ENCODE results near the gene PARP15. TPM values are rescaled to one million over a fixed set of nuclear protein-coding genes. Genes with fewer than 3 reads are reported as not detected.

The PARP15 gene
- total RNA-seq, 1 experiment from 2014 or later = 0.15 TPM

GRCh38 chr3:122563717-122564025 lies 13.8 kb upstream of the PARP15 start (continued):
- no peak for TF ChIP-seq JUN (CRISPR knock-in tag; IDR thresholded peaks at IDR 0.05)
- TF ChIP-seq GRHL2 (CRISPR knock-in tag; IDR thresholded peaks at IDR 0.05; ENCODE audit: insufficient replicate concordance, severe bottlenecking) = no peak
- no peak for TF ChIP-seq E2F5 (CRISPR knock-in tag; IDR thresholded peaks at IDR 0.05)
- TF ChIP-seq ZNF263 (CRISPR knock-in tag; IDR thresholded peaks at IDR 0.05; ENCODE audit: low read depth) = no peak
- no peak for TF ChIP-seq CTCF (IDR thresholded peaks at IDR 0.05)
- no peak for TF ChIP-seq KAT7 (CRISPR knock-in tag; IDR thresholded peaks at IDR 0.05; ENCODE audit: borderline replicate concordance)
- no peak for TF ChIP-seq ZNF121 (CRISPR knock-in tag; IDR thresholded peaks at IDR 0.05)

- H3K4me1 Mint-ChIP-seq = peaks cover 23% of the 10 kb centered on the region
- ChIA-PET CTCF (interaction anchor here (0.5 to 1.2 kb wide), 3 partner anchors 63 to 115 kb away, joined by 3 to 8 read pairs (median 3); no protein-coding TSS in a partner anchor), POLR2A (no interaction called here)
- peak; percentile 73 for DNase-seq (ENCODE audit: low spot score)
- peaks cover 6% of the 10 kb centered on the region for H3K27me3 Mint-ChIP-seq (ENCODE audit: low read depth)
- peak within 1 kb of the TSS; percentile 73 for H3K4me3 Mint-ChIP-seq
- no peaks in the 10 kb centered on the region for H3K36me3 Mint-ChIP-seq
- no peaks in the 10 kb centered on the region for H3K9me3 Mint-ChIP-seq
- ATAC-seq = peak; percentile 90
- no peak within 1 kb of the TSS for H3K27ac Mint-ChIP-seq
- TF ChIP-seq CREM (CRISPR knock-in tag; IDR thresholded peaks at IDR 0.05) (no peak), ZNF423 (CRISPR knock-in tag; IDR thresholded peaks at IDR 0.05) (0 out of 2 replicates have a peak, but pooled peaks have one; percentile 32), FOXP1 (CRISPR knock-in tag; IDR thresholded peaks at IDR 0.05; ENCODE audit: borderline replicate concordance) (0 out of 2 replicates have a peak, but pooled peaks have one; percentile 54), ZNF219 (CRISPR knock-in tag; IDR thresholded peaks at IDR 0.05; ENCODE audit: borderline replicate concordance) (no peak), SP1 (CRISPR knock-in tag; conservative IDR thresholded peaks at IDR 0.05) (no peak; the same call in 1 of the 2 replicates), HMGXB4 (CRISPR knock-in tag; IDR thresholded peaks at IDR 0.05) (peak; percentile 82), STAT6 (CRISPR knock-in tag; conservative IDR thresholded peaks at IDR 0.05; ENCODE audit: low read depth) (no peak), ATF2 (CRISPR knock-in tag; IDR thresholded peaks at IDR 0.05; ENCODE audit: borderline replicate concordance, low read depth) (no peak), NR1H2 (CRISPR knock-in tag; IDR thresholded peaks at IDR 0.05) (no peak), ZNF317 (CRISPR knock-in tag; IDR thresholded peaks at IDR 0.05; ENCODE audit: borderline replicate concordance, low read depth) (no peak), AFF4 (CRISPR knock-in tag; IDR thresholded peaks at IDR 0.05; ENCODE audit: borderline replicate concordance) (no peak), GABPB1 (CRISPR knock-in tag; IDR thresholded peaks at IDR 0.05) (peak; percentile 43; the same call in 1 of the 2 replicates), ZNF281 (CRISPR knock-in tag; IDR thresholded peaks at IDR 0.05) (no peak)
Observed at GRCh38 chr3:122564155-122564912, 13.1 kb upstream of the PARP15 start, which contains the start of the genes DTX3L and PARP9. Gene DTX3L, plus strand, starts transcription at chr3:122564338. Its CDS starts 89 bp downstream, at chr3:122564427. Gene PARP9, minus strand, starts transcription at chr3:122564300. Its CDS starts 4,680 bp downstream, at chr3:122559620.

Measured in WTC11 (cell line).